HepG2 (cell line): ENCODE measurements around the gene ZCCHC24. TPM values are rescaled to one million over a fixed set of nuclear protein-coding genes. Genes with fewer than 3 reads are reported as not detected.

Experiments used
- CBFB ChIP-seq: sonication (generic); formaldehyde crosslinking; IDR thresholded peaks from 2 replicates; pipeline ENCODE4 v1.4.0; 2020; ENCODE audit warnings: missing genetic modification reagents
- CCDC6 ChIP-seq: sonication (generic); formaldehyde crosslinking; IDR thresholded peaks from 2 replicates; pipeline ENCODE4 v1.8.1; 2022; ENCODE audit warnings: mild to moderate bottlenecking, missing genetic modification reagents, moderate library complexity
- CENPX ChIP-seq: sonication (generic); formaldehyde crosslinking; IDR thresholded peaks from 2 replicates; pipeline ENCODE4 v1.9.0; 2021; ENCODE audit warnings: mild to moderate bottlenecking, missing genetic modification reagents, moderate library complexity
- FOXA1 ChIP-seq, 2 experiments: fragments of 450-650 bp in 1 of 2; sonication (generic) in 1 of 2; formaldehyde crosslinking in 1 of 2; IDR thresholded peaks; 2 replicates each; pipeline versions ENCODE4 v1.4.0 to v1.6.1; 2016 to 2020; ENCODE audit warnings: missing genetic modification reagents in 1 of 2
- KAT7 ChIP-seq: IDR thresholded peaks from 2 replicates; pipeline ENCODE4 v1.6.1; 2018; ENCODE audit warnings: borderline replicate concordance, missing compliant biosample characterization
- MED1 ChIP-seq: sonication (generic); formaldehyde crosslinking; IDR thresholded peaks from 2 replicates; pipeline ENCODE4 v1.4.0; 2020; ENCODE audit warnings: missing genetic modification reagents
- MTA3 ChIP-seq: sonication (generic); formaldehyde crosslinking; IDR thresholded peaks from 2 replicates; pipeline ENCODE4 v1.4.0; 2020; ENCODE audit warnings: missing genetic modification reagents
- REXO4 ChIP-seq: sonication (generic); formaldehyde crosslinking; IDR thresholded peaks from 2 replicates; pipeline ENCODE4 v1.8.0; 2022; ENCODE audit warnings: missing genetic modification reagents, mild to moderate bottlenecking, borderline replicate concordance
- TAF15 ChIP-seq: fragments of 200-400 bp; formaldehyde crosslinking; IDR thresholded peaks from one replicate; pipeline ENCODE4 v1.6.1; 2018; ENCODE audit warnings: mild to moderate bottlenecking, low read depth, low read length; ENCODE audit not compliant: poor library complexity, severe bottlenecking
- TBX2 ChIP-seq: sonication (generic); formaldehyde crosslinking; IDR thresholded peaks from 2 replicates; pipeline ENCODE4 v1.5.0; 2020; ENCODE audit warnings: missing genetic modification reagents, mild to moderate bottlenecking, borderline replicate concordance
- ZNF205 ChIP-seq: IDR thresholded peaks from 2 replicates; pipeline ENCODE4 v1.6.1; 2018; ENCODE audit warnings: missing biosample characterization, missing genetic modification reagents
- ZNF292 ChIP-seq: sonication (generic); formaldehyde crosslinking; IDR thresholded peaks from 2 replicates; pipeline ENCODE4 v1.8.1; 2022; ENCODE audit warnings: mild to moderate bottlenecking, low read depth, missing genetic modification reagents, borderline replicate concordance
- ZNF543 ChIP-seq: sonication (generic); formaldehyde crosslinking; IDR thresholded peaks from 2 replicates; pipeline ENCODE4 v1.4.0; 2020; ENCODE audit warnings: mild to moderate bottlenecking, missing genetic modification reagents
- ZNF558 ChIP-seq: sonication (generic); formaldehyde crosslinking; IDR thresholded peaks from 2 replicates; pipeline ENCODE4 v1.9.0; 2022; ENCODE audit warnings: mild to moderate bottlenecking, missing genetic modification reagents, borderline replicate concordance
- ZSCAN30 ChIP-seq: sonication (generic); formaldehyde crosslinking; IDR thresholded peaks from 2 replicates; pipeline ENCODE4 v1.5.0; 2020; ENCODE audit warnings: mild to moderate bottlenecking, missing genetic modification reagents
- polyA plus RNA-seq, 8 experiments: library from polyadenylated mRNA; depleted of rRNA in 3 of 8; stranded (reverse) in 7 of 8; unstranded in 1 of 8; fragments of >200 nt; fragmentation: Illumina TruSeq in 4 of 8; extraction: Trizol in 4 of 8; gene quantifications; 2 replicates each; pipeline versions ENCODE4 v1.2.1 to v1.2.3, GENCODE V29; 2011 to 2016; ENCODE audit warnings: low read depth in 4 of 8, missing spikeins in 1 of 8, mixed read lengths in 1 of 8; ENCODE audit not compliant: insufficient read depth in 1 of 8
- total RNA-seq, 5 experiments: library from RNA; depleted of rRNA; stranded (reverse); fragments of >200 nt; fragmentation: Illumina TruSeq; extraction: Trizol; gene quantifications; 2 replicates each; pipeline ENCODE4 v1.2.3, GENCODE V29; 2016; ENCODE audit warnings: low read depth in 1 of 5
- TF ChIP-seq, protein P1 (sequence below): IDR thresholded peaks from 2 replicates; pipeline ENCODE4 v1.6.1; 2016; ENCODE audit warnings: control low read depth
- TF ChIP-seq, protein P2 (sequence below): sonication (generic); formaldehyde crosslinking; IDR thresholded peaks from 2 replicates; pipeline ENCODE4 v1.5.1; 2020; ENCODE audit warnings: mild to moderate bottlenecking, missing genetic modification reagents, borderline replicate concordance
- TF ChIP-seq, protein P3 (sequence below), 2 experiments: IDR thresholded peaks; 2 replicates each; pipeline ENCODE4 v1.6.1; 2011 to 2012; ENCODE audit warnings: low read length in 2 of 2, borderline replicate concordance in 1 of 2, low read depth in 1 of 2, mild to moderate bottlenecking in 1 of 2, moderate library complexity in 1 of 2
- TF ChIP-seq, protein P4 (sequence below): sonication (generic); formaldehyde crosslinking; IDR thresholded peaks from 2 replicates; pipeline ENCODE4 v1.4.0; 2020; ENCODE audit warnings: missing genetic modification reagents
- TF ChIP-seq, protein P5 (sequence below): sonication (generic); formaldehyde crosslinking; IDR thresholded peaks from 2 replicates; pipeline ENCODE4 v1.8.0; 2022; ENCODE audit warnings: missing genetic modification reagents, mild to moderate bottlenecking, inconsistent platforms, borderline replicate concordance

Gene ZCCHC24
- total and polyA plus RNA-seq, 2 of the 13 experiments (the other 11 are each of a cell fraction or from before 2014, with no cell fraction given): 3.1 to 7.9 TPM

DNA sequence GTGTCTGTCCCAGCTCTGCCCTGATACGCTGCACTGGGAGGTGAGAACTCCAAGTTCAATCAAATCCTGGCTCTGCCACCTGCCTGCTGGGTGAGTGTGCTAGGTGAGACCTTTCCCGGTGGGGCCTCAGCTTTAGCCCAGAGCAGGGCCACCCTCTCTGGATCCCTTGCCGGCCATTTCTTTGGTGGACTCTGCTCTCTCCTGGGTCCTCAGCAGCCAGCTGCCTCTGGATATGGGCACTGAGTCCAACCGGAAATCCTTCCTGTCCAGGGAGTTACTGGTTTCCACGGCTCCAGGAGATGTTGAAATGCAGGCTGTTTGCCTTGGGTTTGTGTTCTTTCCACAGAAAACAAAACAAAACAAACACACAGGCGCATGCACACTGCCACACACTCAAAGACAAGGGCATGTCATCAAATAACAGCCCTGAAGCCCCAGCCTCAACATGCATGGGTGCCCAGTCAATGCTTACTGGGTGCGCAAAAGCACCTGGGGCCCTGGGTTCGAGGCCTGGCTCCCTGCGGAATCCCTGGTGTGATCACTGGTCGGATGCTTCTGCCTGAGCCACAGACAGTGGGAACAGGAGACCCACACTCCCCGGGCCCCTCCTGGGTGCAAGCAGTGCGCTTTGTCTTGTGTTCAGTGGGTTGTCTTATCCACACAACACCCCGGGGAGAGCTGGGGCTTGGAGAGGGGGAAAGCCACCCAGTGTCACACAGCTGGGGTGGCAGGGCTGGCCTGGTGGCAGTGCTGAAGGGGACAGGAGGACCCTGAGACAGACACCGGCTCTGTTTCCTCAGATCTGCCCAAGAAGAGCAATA, 65.1 kb downstream of the ZCCHC24 start (continued):
- TF ChIP-seq, protein P1, sequence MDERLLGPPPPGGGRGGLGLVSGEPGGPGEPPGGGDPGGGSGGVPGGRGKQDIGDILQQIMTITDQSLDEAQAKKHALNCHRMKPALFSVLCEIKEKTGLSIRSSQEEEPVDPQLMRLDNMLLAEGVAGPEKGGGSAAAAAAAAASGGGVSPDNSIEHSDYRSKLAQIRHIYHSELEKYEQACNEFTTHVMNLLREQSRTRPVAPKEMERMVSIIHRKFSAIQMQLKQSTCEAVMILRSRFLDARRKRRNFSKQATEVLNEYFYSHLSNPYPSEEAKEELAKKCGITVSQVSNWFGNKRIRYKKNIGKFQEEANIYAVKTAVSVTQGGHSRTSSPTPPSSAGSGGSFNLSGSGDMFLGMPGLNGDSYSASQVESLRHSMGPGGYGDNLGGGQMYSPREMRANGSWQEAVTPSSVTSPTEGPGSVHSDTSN (CRISPR knock-in tag): no peak; the same call in 1 of the 2 replicates
- TF ChIP-seq CCDC6 (CRISPR knock-in tag) (no peak), ZNF205 (CRISPR knock-in tag) (0 out of 2 replicates have a peak, but pooled peaks have one; percentile 26), ZNF558 (CRISPR knock-in tag) (0 out of 2 replicates have a peak, but pooled peaks have one; percentile 6), ZSCAN30 (CRISPR knock-in tag) (no peak), CBFB (CRISPR knock-in tag) (no peak), CENPX (CRISPR knock-in tag) (no peak), FOXA1 (IDR thresholded peaks at IDR 0.05) (no peak), FOXA1 (CRISPR knock-in tag; IDR thresholded peaks at IDR 0.05) (peak; percentile 80), TBX2 (CRISPR knock-in tag) (peak; percentile 78), MED1 (CRISPR knock-in tag) (peak; percentile 96), KAT7 (CRISPR knock-in tag) (no peak), REXO4 (CRISPR knock-in tag) (no peak), TAF15 (no peak), ZNF543 (CRISPR knock-in tag) (0 out of 2 replicates have a peak, but pooled peaks have one; percentile 21), MTA3 (CRISPR knock-in tag) (no peak), ZNF292 (peak; percentile 62; the same call in 1 of the 2 replicates)
- TF ChIP-seq, protein P2, sequence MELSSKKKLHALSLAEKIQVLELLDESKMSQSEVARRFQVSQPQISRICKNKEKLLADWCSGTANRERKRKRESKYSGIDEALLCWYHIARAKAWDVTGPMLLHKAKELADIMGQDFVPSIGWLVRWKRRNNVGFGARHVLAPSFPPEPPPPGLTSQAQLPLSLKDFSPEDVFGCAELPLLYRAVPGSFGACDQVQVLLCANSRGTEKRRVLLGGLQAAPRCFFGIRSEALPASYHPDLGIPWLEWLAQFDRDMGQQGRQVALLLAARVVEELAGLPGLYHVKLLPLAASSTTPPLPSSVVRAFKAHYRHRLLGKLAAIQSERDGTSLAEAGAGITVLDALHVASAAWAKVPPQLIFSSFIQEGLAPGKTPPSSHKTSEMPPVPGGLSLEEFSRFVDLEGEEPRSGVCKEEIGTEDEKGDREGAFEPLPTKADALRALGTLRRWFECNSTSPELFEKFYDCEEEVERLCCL (CRISPR knock-in tag): no peak
- TF ChIP-seq, protein P3, sequence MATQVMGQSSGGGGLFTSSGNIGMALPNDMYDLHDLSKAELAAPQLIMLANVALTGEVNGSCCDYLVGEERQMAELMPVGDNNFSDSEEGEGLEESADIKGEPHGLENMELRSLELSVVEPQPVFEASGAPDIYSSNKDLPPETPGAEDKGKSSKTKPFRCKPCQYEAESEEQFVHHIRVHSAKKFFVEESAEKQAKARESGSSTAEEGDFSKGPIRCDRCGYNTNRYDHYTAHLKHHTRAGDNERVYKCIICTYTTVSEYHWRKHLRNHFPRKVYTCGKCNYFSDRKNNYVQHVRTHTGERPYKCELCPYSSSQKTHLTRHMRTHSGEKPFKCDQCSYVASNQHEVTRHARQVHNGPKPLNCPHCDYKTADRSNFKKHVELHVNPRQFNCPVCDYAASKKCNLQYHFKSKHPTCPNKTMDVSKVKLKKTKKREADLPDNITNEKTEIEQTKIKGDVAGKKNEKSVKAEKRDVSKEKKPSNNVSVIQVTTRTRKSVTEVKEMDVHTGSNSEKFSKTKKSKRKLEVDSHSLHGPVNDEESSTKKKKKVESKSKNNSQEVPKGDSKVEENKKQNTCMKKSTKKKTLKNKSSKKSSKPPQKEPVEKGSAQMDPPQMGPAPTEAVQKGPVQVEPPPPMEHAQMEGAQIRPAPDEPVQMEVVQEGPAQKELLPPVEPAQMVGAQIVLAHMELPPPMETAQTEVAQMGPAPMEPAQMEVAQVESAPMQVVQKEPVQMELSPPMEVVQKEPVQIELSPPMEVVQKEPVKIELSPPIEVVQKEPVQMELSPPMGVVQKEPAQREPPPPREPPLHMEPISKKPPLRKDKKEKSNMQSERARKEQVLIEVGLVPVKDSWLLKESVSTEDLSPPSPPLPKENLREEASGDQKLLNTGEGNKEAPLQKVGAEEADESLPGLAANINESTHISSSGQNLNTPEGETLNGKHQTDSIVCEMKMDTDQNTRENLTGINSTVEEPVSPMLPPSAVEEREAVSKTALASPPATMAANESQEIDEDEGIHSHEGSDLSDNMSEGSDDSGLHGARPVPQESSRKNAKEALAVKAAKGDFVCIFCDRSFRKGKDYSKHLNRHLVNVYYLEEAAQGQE (IDR thresholded peaks at IDR 0.05; ENCODE audit: borderline replicate concordance in 1 of 2, low read depth in 1 of 2, low read length in 2 of 2): peak in 1 of 2 experiments; percentile 9; a peak in 1 of 4 replicates
- TF ChIP-seq, protein P4, sequence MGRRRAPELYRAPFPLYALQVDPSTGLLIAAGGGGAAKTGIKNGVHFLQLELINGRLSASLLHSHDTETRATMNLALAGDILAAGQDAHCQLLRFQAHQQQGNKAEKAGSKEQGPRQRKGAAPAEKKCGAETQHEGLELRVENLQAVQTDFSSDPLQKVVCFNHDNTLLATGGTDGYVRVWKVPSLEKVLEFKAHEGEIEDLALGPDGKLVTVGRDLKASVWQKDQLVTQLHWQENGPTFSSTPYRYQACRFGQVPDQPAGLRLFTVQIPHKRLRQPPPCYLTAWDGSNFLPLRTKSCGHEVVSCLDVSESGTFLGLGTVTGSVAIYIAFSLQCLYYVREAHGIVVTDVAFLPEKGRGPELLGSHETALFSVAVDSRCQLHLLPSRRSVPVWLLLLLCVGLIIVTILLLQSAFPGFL: no peak
- TF ChIP-seq, protein P5, sequence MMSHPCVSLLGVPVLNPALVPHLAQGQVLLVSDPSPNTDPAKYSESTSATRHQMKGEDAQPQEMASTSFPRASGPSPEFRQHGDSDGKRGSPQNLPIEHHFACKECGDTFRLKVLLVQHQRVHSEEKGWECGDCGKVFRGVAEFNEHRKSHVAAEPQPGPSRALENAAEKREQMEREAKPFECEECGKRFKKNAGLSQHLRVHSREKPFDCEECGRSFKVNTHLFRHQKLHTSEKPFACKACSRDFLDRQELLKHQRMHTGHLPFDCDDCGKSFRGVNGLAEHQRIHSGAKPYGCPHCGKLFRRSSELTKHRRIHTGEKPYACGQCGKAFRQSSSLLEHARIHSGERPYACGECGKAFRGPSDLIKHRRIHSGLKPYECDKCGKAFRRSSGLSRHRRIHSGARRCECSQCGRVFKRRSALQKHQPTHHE (CRISPR knock-in tag): no peak
